ENCODE results near the gene TPT1.

TPT1 gene

DNA sequence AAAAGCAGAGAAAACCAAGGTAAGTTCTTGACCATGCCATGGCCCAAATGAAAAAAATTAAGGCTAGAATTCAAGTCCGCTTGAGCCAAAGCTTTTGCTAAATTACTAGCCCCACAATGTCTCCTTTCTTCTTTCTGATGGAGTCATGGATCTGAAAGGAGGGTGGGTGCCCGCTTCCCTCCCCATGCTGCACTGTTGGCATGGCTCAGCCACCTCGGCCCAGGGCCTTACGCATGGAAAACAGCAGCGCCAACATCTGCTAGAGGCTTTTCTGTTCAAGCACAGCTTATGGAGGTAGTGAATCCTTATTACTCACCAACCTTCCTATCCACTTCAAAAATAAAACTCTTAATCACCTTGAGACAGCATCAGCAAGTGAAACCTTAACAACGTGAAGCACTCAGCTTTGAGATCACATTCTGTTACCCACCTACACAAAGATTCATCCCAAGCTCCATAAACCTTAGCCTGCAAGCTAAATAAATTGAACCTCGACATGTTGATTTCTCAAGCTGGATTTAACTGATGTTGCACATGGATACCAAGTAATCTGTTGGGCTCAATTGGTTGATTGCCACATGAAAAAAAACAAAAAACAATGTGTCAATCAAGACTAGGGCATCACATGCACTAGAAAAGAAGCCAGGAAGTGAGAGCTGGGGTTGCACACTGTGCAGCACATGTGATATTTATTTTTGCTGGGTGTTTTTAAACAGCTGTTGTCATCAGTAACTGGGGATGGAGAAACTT is 43.4 kb downstream of the TPT1 start:
- no peak for DNase-seq (ENCODE audit: low read depth, low spot score)
- in situ Hi-C loops (cut with HindIII; ENCODE audit: low sequenced_read_pairs), result no loop called here
- no peak overlapping the region for H3K4me3 ChIP-seq (ENCODE audit: low read depth, low read length)
- TF ChIP-seq, protein P1, sequence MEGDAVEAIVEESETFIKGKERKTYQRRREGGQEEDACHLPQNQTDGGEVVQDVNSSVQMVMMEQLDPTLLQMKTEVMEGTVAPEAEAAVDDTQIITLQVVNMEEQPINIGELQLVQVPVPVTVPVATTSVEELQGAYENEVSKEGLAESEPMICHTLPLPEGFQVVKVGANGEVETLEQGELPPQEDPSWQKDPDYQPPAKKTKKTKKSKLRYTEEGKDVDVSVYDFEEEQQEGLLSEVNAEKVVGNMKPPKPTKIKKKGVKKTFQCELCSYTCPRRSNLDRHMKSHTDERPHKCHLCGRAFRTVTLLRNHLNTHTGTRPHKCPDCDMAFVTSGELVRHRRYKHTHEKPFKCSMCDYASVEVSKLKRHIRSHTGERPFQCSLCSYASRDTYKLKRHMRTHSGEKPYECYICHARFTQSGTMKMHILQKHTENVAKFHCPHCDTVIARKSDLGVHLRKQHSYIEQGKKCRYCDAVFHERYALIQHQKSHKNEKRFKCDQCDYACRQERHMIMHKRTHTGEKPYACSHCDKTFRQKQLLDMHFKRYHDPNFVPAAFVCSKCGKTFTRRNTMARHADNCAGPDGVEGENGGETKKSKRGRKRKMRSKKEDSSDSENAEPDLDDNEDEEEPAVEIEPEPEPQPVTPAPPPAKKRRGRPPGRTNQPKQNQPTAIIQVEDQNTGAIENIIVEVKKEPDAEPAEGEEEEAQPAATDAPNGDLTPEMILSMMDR (IDR thresholded peaks at IDR 0.05; ENCODE audit: low read depth, low read length), result no peak

DNA sequence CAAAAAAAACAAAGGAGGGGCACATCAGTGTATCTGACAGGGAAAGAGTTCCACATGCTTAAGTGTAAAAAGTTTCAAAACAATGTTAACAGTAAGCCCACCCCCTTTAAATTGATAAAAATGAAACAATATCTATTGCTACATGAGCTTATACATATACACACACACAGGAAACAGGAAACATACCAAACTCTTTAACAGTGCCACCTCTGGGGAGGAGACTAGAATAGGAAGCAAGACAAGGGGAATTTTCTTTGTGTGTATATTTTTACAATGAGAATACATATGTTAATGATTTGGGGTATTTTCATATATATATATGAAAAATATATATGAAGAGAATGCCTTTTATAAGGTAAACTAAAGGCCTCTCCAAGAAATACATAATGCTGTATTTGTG is 44.7 kb downstream of the TPT1 start:
- in situ Hi-C loops (cut with HindIII; ENCODE audit: low sequenced_read_pairs), result no loop called here
- TF ChIP-seq, protein P1 (IDR thresholded peaks at IDR 0.05; ENCODE audit: low read depth, low read length), result no peak
- DNase-seq (ENCODE audit: low read depth, low spot score), result no peak
- H3K4me3 ChIP-seq (ENCODE audit: low read depth, low read length), result no peak overlapping the region

DNA sequence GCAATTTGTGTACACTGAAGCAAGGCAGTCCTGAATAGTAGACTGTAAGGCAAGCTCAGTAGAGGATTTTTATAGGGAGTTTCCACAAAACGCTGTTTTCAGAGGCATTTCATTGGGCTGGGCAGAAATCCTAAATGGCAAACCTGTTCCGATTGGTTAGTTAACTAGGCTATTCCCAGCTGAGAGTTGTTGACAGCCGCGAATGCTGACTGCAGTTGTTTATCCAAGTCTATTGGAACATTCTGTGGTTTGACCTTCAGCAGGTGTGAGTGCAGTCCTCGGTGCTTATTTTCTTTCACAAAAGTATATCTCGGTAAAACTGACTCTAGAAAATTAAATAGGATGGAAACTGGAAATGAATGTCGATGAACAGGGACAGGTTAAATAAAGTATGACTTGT is 45.4 kb downstream of the TPT1 start:
- TF ChIP-seq, protein P1 (IDR thresholded peaks at IDR 0.05; ENCODE audit: low read depth, low read length), result no peak
- H3K4me3 ChIP-seq (ENCODE audit: low read depth, low read length), result no peak overlapping the region
- in situ Hi-C loops (cut with HindIII; ENCODE audit: low sequenced_read_pairs), result no loop called here
- DNase-seq (ENCODE audit: low read depth, low spot score), result peak; percentile 45

DNA sequence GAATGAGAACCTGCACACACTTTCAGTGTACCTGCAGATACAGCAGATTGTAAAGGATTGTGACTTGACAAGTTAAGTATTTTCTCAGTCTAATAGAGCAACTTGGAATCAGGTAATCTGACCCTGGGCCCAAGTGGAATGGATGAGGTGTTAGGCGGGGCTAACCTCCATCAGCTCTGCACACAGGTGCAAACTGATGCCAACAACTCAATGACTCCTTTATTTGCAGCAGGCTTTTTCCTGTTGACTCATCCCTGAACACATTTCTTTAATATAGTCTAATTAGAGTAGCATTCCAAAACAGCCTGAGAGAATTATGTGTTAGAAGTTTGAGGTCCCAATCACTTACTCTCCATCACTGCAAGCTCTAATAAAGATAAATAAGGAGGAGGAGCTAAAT is 48.8 kb downstream of the TPT1 start:
- TF ChIP-seq, protein P1 (IDR thresholded peaks at IDR 0.05; ENCODE audit: low read depth, low read length), result no peak
- in situ Hi-C loops (cut with HindIII; ENCODE audit: low sequenced_read_pairs), result no loop called here
- no peak overlapping the region for H3K4me3 ChIP-seq (ENCODE audit: low read depth, low read length)
- no peak for DNase-seq (ENCODE audit: low read depth, low spot score)

DNA sequence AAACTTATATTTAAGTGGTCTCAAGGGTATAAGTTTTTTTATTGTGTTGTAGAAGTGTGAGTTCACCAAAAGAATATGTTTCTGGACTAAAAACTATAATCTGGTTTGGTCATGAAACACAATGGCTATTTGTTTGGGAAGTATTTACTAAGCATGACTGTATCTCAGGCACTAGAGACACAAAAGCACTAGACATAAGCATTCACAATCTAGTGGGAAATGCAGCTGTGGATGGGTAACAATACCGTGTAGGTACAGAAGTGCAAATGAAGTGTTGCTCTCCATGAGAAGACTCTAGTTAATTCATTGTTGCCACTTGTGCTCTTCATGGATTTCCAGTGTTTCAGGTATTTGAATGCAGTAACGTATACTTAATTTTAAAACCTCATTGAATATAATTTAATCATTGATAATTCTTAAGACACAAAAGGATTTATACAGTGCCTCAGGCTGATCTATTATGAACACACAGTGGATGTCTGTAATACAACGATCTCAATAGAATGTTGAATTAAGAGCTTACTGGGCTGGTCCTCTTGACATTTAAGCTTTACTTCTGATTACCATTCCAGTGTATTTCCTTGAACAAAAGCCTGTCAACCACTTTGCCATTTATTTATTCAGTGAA is 50.9 kb downstream of the TPT1 start:
- no peak overlapping the region for H3K4me3 ChIP-seq (ENCODE audit: low read depth, low read length)
- TF ChIP-seq, protein P1 (IDR thresholded peaks at IDR 0.05; ENCODE audit: low read depth, low read length), result no peak
- in situ Hi-C loops (cut with HindIII; ENCODE audit: low sequenced_read_pairs), result no loop called here
- no peak for DNase-seq (ENCODE audit: low read depth, low spot score)
